Activated naive CD8-positive, alpha-beta T cell treated with anti-CD3 and anti-CD28 coated beads for 36 hours (primary cell): Measurements from ENCODE around the gene FILIP1. TPM values are rescaled to one million over a fixed set of nuclear protein-coding genes. Genes with fewer than 3 reads are reported as not detected.

Source experiments
- DNase-seq: peaks from one replicate; pipeline ENCODE4 v3.0.0; 2021
- H3K27ac Mint-ChIP-seq: one replicate; pipeline ENCODE4 v1.8.0; 2022; ENCODE audit warnings: mild to moderate bottlenecking, moderate library complexity, mixed read lengths
- H3K27me3 Mint-ChIP-seq: one replicate; pipeline ENCODE4 v1.8.0; 2022; ENCODE audit warnings: mild to moderate bottlenecking, mixed read lengths
- H3K36me3 Mint-ChIP-seq: one replicate; pipeline ENCODE4 v1.8.0; 2021; ENCODE audit warnings: mild to moderate bottlenecking, mixed read lengths
- H3K4me1 Mint-ChIP-seq: one replicate; pipeline ENCODE4 v1.8.0; 2021; ENCODE audit warnings: mixed read lengths
- H3K4me3 Mint-ChIP-seq: one replicate; pipeline ENCODE4 v1.8.0; 2022; ENCODE audit warnings: mild to moderate bottlenecking, moderate library complexity, mixed read lengths
- H3K9me3 Mint-ChIP-seq: one replicate; pipeline ENCODE4 v1.8.0; 2022; ENCODE audit warnings: mixed read lengths
- total RNA-seq, 2 experiments: library from RNA; stranded (reverse); gene quantifications; one replicate each; pipeline ENCODE4 v1.2.3, GENCODE V29; 2021

The FILIP1 gene
- total RNA-seq, 2 experiments from 2014 or later = not detected

DNA sequence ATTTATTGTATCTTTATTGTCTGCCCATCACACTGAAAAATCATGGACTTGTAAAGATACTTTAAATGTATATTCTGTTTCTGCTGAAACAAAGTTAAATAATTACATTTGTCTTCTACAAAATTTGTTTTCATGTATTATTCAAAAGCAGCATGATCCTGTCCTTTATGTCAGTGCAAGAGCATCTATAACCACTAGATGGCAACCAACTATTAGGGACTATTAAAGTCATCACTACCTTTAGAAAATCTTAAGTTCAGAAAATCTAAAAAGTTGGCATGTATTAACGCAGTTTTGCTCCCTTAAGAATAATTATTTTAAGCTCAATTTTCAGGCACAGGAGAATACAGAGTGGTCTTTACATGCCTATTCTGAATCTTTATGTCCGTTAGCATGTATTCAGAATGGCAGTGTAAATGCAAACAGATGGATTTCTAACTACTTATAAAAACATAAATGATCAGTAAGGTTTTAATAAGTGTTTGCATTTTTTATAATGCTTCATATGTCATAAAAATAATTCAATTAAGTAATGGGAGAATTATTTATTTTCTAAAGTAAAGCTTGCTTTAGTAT is 226.8 kb downstream of the FILIP1 start:
- Mint-ChIP-seq H3K36me3 (peaks cover 19% of the 10 kb centered on the region), H3K4me3 (no peak overlapping the region), H3K4me1 (peaks cover 28% of the 10 kb centered on the region), H3K9me3 (peaks cover 2% of the 10 kb centered on the region), H3K27ac (no peak overlapping the region), H3K27me3 (no peaks in the 10 kb centered on the region)
- DNase-seq = no peak

DNA sequence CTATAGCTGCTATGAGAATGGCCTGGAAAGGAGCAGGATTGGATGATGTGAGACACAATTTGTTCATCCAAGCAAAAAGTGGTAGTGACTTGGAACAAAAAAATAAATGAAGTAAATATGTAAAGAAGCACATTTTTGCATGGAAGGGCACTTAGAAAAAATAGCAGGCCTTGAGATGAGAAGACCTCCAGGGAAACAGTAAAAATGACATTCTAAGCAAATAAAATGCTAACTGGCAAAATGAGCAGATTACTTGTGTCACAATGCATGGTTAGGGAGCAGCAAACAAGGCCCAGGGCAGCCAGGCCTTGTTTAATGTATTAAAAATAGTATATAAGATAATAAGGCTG is 230.2 kb downstream of the FILIP1 start:
- no peaks in the 10 kb centered on the region for H3K27me3 Mint-ChIP-seq
- H3K4me3 Mint-ChIP-seq = no peak overlapping the region
- DNase-seq = no peak

DNA sequence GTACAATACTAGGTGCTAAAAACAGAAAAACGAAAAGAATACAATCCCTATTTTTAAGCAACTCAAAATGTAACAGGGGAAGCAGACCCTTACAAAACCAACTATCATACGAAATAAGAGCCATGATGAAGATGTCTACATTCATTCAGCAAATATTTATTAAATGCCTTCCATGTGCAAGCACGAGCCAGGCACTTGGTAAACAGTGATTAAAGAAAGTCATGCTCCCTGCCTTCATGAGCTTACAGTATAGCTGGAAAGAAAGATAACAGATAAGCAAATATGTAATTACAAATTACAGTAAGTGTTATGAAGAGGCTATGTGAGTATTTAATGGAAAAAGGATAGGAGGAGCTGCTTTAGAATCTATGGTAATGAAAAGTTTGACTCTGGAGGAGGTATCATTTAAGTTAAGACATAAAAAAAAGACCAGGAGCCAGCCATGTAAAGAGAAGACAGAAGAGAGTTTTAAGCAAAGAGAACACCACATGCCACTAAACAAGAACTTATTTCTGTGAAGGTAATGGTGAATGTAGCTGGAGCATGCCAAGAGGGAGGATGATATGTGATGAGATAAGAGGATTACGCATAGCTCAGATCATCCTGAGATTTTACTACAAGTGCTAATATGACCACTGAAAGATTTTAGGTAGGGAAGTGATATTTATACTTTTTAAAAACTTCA is 230.7 kb downstream of the FILIP1 start:
- Mint-ChIP-seq H3K4me1 (peaks cover 10% of the 10 kb centered on the region), H3K4me3 (no peak overlapping the region), H3K9me3 (no peaks in the 10 kb centered on the region), H3K27me3 (no peaks in the 10 kb centered on the region), H3K36me3 (peaks cover 11% of the 10 kb centered on the region), H3K27ac (no peak overlapping the region)
- DNase-seq = no peak

More for the DNA sequence above, 230.2 kb downstream of the FILIP1 start:
- H3K4me1 Mint-ChIP-seq = peaks cover 13% of the 10 kb centered on the region
- H3K36me3 Mint-ChIP-seq = peaks cover 11% of the 10 kb centered on the region
- H3K27ac Mint-ChIP-seq = no peak overlapping the region
- no peaks in the 10 kb centered on the region for H3K9me3 Mint-ChIP-seq

DNA sequence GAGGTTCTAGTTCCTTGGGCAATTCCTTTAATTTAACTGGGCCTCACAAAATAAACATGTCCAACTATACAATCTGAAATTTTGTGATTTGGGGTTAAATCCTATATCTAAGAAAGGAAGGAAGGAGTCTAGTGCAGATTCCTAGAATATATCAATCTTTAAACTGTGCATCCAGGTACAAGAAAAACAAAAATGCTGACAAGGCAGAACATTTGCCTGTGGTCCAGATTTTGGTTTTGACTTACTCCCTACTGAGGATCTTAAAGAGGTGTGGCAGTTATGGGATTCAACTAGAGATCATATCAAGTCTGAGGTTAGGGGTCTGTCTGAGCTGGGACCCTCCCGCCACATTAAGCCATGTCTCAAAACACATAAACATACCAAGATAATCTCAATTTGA is 232.3 kb downstream of the FILIP1 start:
- Mint-ChIP-seq H3K36me3 (peaks cover 13% of the 10 kb centered on the region), H3K4me3 (no peak overlapping the region), H3K9me3 (no peaks in the 10 kb centered on the region), H3K4me1 (no peaks in the 10 kb centered on the region), H3K27ac (no peak overlapping the region), H3K27me3 (no peaks in the 10 kb centered on the region)
- DNase-seq = no peak

DNA sequence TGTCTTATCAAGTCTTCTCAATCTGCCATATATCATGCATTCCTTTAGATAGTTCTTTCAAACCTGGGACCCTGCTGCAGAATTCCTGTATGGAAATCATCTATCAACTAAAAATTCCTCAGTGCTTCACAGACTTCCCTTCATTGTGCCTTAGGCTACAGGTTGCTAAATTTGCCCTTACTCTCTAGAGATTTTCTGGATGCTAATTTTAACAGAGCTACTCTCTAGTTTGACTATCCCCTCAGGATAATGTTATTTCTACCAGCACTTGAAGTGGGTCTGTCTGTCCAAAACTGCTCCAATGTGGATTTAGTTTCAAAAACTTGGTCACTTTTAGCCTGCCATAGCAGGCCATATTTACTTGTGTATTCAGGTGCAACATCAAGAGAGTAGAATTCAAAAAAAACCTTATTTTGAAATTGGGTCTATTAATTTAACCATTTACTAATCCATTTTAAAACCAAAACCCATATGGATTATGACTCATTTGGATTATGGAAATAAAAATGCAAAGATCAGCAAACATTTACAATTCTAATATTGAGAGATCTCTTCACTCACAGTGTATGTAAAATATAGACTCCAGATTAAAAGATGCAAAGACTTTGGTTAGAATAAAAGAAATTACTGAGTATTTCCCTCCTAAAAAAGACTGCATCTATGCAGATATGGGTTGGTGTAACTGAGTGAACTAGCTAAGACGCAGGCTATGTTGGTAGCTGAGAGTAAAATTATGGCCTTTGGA is 236.1 kb downstream of the FILIP1 start:
- H3K4me1 Mint-ChIP-seq = no peaks in the 10 kb centered on the region
- peaks cover 15% of the 10 kb centered on the region for H3K36me3 Mint-ChIP-seq
- no peaks in the 10 kb centered on the region for H3K27me3 Mint-ChIP-seq
- DNase-seq = no peak
- no peak overlapping the region for H3K4me3 Mint-ChIP-seq
- no peak overlapping the region for H3K27ac Mint-ChIP-seq
- no peaks in the 10 kb centered on the region for H3K9me3 Mint-ChIP-seq

DNA sequence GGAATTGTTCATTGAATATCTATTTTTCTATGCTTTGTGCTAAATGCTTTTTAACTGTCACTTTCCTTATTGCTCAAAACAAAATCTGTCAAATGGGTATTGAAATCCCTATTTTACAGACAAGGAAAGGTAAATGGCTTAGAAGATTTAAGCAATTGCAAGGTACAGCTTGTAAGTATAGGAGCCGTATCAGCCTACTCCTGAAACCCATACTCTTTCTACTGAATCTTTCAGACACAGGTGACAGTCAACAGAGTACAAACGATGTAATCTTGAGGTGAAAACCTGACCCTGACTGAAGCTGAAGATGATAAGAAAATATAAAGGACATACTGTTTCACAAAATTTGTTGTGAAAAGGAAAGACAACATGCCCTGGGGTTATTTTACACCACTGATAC is 243.0 kb downstream of the FILIP1 start:
- Mint-ChIP-seq H3K27ac (no peak overlapping the region), H3K36me3 (peaks cover 6% of the 10 kb centered on the region), H3K4me1 (no peaks in the 10 kb centered on the region), H3K9me3 (no peaks in the 10 kb centered on the region), H3K27me3 (peaks cover 19% of the 10 kb centered on the region), H3K4me3 (no peak overlapping the region)
- no peak for DNase-seq

DNA sequence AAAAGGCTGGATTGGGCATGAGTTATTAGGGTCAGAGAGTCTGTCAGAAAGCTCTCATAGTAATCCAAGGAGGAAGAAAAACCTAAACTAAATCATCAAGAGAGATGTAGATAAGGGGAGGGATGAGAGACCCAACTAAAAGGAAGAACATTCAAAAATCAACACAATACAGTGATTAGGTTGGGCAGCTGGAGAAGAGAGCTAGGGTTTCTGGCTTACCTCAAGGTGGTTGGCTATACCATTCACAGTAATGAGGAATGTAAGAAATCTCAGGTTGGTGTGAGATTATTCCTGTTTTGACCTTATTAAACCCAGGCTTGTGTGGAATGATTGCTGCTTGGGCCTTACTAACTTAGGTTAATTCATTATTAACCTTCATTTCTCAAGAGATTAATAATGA is 243.8 kb downstream of the FILIP1 start:
- Mint-ChIP-seq H3K27ac (no peak overlapping the region), H3K36me3 (peaks cover 5% of the 10 kb centered on the region), H3K9me3 (no peaks in the 10 kb centered on the region), H3K4me1 (no peaks in the 10 kb centered on the region), H3K4me3 (no peak overlapping the region), H3K27me3 (peaks cover 21% of the 10 kb centered on the region)
- DNase-seq = no peak

DNA sequence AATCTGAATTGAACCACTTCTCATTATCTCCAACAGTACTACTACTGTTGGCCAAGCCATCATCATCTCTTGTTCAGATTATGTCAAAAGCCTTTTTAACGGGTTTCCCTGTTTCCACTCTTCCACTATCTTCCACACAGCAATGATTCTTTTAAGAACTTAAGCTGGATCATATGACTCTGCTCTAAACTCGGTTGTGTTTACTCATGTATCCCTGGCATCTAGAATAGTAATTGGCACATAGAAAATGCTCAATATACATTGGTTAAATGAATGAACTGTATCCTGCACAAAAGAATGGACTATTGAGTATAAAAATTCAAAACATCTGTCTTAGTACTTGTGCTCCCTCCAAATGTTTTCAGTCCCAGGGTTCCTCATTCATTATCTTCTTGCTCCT is 247.2 kb downstream of the FILIP1 start:
- no peak overlapping the region for H3K27ac Mint-ChIP-seq
- no peak for DNase-seq
- peaks cover 9% of the 10 kb centered on the region for H3K36me3 Mint-ChIP-seq
- H3K27me3 Mint-ChIP-seq = peaks cover 21% of the 10 kb centered on the region
- H3K4me3 Mint-ChIP-seq = no peak overlapping the region
- H3K9me3 Mint-ChIP-seq = no peaks in the 10 kb centered on the region
- peaks cover 7% of the 10 kb centered on the region for H3K4me1 Mint-ChIP-seq

DNA sequence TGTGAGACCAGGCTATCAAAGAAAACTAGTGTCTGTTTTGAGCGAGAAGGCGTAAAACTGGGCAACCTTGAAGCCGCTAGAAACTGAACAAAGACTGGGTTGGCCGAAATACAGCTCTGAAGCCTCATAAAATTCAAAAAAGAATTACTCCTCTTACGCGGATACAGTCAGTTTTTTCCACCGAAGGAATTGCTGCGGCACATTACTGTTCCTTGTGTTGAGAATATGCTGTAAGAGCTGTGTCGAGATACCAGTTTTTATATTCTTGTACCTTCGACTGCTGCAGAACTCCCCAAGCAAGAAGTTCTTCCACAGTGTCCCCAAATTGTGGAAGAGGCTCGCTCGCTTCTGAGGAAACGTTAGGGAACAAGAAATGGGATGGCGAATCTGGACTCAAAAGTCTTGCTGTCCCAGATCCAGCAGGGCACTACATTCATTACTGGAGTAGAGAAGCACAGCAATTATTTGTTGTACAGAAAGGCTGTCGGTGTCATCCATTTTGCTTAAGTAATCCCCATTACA is 249.5 kb downstream of the FILIP1 start:
- no peaks in the 10 kb centered on the region for H3K9me3 Mint-ChIP-seq
- no peak for DNase-seq
- H3K4me3 Mint-ChIP-seq = peak overlapping the region; percentile 89
- H3K27me3 Mint-ChIP-seq = peaks cover 21% of the 10 kb centered on the region
- H3K4me1 Mint-ChIP-seq = peaks cover 12% of the 10 kb centered on the region
- H3K36me3 Mint-ChIP-seq = peaks cover 25% of the 10 kb centered on the region
- peak overlapping the region; percentile 98 for H3K27ac Mint-ChIP-seq

DNA sequence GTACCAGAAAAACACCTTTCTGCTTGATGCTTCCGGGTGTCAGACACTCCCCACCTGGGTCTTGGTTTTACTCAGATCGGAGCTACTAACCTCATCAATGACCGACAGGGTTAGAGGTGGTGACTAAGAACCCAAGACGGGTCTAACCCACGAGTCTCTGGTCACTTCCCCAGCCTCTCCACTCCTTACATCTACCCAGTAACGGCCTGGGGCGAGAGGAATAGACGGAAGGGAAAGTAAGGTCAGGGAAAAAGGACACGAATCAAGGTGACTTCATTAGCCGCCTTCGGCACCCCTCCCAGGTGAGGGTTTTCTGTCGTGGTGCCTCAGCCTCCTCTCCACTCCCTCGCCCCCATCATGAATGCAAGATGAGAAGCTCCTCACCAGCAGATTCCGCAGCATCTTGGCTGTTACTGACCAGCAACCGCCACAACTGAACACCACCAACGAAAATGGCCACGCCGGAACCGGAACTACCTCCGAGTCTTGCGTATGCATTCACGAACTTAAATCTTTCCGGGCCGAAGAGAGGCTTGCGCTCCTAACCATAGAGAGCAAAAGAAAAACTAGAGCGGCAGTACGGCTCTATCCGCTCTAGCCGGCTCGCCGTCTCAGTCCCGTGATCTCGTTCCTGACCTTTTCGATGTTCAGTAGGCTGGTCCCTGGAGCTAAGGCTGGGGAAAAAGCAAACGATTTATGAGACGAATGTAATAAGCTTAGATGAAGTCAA is 250.1 kb downstream of the FILIP1 start, which contains the start of gene COX7A2:
TSS of gene COX7A2 (minus strand) at position 469 of the 730 bp plus-strand sequence. CDS start at position 402, 67 bp downstream.
- peak within 1 kb of the TSS; percentile 89 for H3K4me3 Mint-ChIP-seq
- peaks cover 29% of the 10 kb centered on the region for H3K36me3 Mint-ChIP-seq
- peak within 1 kb of the TSS; percentile 98 for H3K27ac Mint-ChIP-seq
- H3K4me1 Mint-ChIP-seq = peaks cover 12% of the 10 kb centered on the region
- DNase-seq = peak; percentile 83
- H3K9me3 Mint-ChIP-seq = no peaks in the 10 kb centered on the region
- peaks cover 21% of the 10 kb centered on the region for H3K27me3 Mint-ChIP-seq

Other genes with a start within 250 kb of the FILIP1 start
- 100 to 1,000 TPM; 489 to 495 TPM for gene COX7A2, start 250.0 kb downstream of the FILIP1 start, total RNA-seq
- gene TMEM30A, start 209.0 kb downstream of the FILIP1 start, total RNA-seq = 10 to 100 TPM; 38.8 to 40.4 TPM
- 10 to 100 TPM; 65.6 to 68.2 TPM for gene SENP6, start 108.1 kb upstream of the FILIP1 start, total RNA-seq